H54 (cell line): Measurements from ENCODE around the gene ID1.
"Not testable (repeated sequence)": the region's sequence is repeated elsewhere in the genome, so short reads cannot be mapped to it uniquely, and the experiment has no call there.

ENCODE experiments used
- DNase-seq: peaks from one replicate; pipeline ENCODE4 v3.0.0; 2011; ENCODE audit warnings: low spot score, mixed read lengths; ENCODE audit not compliant: insufficient read length
- FAIRE-seq: peaks from 3 replicates; lab custom pipeline; 2011; peaks lifted over from hg19 to GRCh38; lab: Jason Lieb, UNC
- POLR2A ChIP-seq: IDR thresholded peaks from 2 replicates; pipeline ENCODE4 v1.6.1; 2011; ENCODE audit warnings: low read depth, mild to moderate bottlenecking, low read length

The ID1 gene

DNA sequence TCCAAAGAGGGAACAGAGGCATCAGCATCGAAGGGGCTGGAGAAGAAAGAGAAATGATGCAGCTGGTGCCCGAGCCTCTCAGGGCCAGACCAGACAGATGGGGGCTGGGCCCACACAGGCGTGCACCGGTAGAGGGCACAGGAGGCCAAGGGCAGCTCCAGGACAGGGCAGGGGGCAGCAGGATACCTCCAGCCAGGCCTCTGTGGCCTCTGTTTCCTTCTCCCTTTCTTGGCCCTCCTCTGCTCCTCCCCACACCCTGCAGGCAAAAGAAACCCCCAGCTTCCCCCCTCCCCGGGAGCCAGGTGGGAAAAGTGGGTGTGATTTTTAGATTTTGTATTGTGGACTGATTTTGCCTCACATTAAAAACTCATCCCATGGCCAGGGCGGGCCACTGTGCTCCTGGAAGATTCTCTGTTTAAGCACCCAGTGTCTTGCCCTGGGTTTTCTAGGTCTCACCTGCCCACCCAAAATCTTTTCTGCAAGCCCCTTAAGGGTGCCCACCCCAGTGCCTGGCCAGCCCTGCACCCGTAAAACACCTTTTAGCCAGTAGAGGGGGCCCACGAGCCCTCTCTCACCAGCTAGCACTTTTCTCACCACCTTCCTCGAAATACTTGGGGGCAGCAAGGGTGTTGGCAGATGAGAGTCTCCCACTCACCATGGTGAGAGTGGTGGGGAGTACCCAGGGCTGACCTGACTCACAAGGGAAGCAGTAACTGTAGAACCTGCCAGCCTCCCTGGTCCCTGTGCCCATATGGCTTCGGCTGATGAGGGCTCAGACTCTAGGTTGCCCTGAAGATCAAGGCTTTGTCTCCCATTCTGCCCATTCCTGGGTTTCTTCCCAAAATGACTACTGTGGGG is 35.7 kb upstream of the ID1 start:
- DNase-seq (no peak), FAIRE-seq (no peak)
- TF ChIP-seq POLR2A, result no peak

DNA sequence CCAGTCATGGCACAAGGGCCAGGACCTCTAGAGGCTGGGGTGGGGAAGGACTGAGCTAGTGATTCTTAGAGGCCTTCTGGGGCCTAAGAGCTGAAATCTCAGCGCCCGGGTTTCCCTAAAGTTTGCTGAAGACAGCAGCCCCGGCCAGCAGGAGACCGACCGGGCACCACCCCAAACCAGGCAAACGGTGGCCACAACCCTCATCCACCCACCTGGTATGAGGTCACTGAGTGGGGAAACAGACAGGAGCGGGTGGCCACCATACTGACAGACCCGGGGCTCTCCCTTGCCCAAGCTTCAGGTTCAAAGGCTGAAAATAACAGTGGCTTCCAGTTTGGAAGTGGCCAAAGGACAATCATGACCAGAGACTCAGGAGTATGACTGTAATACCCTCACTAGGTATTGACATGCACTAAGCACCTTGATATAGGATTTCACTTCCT is 35.0 kb upstream of the ID1 start:
- no peak for TF ChIP-seq POLR2A
- no peak for DNase-seq

DNA sequence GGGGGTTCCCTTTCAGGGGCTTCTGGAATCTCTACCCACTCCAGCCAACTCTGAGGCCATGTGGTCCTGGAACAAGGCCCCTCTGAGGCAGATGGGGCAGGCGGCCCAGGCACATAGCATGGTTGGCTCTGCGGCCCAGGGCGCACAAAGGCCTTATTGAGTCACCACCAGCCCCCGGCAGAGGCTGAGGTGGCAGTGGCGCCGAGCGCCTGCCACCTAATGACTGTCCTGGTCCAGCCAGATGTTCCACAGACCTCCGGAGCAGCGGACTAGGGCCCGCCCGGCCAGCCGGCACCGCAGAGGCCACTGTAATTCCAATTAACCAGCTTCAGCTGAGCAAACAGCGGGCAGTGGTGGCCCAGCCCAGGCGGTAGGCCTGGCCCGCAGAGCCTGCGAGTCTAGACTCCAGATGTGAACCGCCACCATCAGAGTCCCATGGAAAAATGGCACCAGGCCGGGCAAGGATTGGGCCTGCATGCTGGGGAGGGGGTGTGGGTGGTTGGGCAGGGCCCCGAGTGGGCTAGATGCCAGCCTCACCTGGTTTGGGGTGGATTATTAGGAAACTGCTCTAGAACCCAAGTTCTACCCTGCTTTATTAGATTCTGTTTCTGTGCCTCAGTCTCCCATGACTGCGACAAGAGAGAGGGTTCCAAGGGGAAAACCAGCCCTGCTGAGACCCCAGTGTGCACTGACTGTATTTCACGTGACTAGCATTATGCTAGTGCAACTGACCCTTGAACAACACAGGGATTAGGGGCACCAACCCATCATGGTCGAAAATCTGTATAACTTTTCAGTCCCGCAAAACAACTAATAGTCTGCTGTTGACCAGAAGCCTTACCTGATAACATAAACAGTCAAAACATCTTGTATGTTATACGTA is 34.1 kb upstream of the ID1 start:
- no peak for DNase-seq
- FAIRE-seq, result no peak
- TF ChIP-seq POLR2A, result no peak

More for the DNA sequence above, 35.0 kb upstream of the ID1 start:
- FAIRE-seq, result no peak

DNA sequence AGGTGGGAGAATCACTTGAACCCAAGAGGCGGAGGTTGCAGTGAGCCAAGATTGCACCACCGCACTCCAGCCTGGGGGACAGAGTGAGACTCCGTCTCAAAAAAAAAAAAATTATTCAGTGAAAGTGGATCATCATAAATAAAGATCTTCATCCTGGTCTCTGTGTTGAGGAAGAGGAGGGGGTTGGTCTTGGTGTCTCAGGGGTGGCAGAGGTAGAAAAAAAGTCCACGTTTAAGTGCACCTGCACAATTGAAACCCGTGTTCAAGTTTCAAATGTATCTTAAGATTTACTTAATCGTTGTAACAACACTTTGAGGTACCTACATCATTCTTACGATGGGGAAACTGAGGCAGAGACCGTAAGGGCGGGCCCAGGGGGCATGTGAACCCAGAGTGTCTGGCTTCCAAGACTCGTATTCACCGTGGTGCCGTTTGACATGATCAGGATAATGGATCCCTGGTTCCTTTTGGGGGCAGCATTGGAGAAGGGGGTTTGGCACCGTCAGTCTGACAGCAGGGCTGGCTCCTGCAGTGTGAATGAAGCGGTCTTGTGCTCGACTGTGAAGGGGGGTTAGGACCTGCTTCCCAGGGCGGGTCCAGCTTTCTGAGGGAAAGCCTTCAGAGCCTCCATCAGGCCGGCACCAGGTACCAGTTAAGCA is 32.9 kb upstream of the ID1 start:
- no peak for TF ChIP-seq POLR2A
- FAIRE-seq (no peak), DNase-seq (no peak)

DNA sequence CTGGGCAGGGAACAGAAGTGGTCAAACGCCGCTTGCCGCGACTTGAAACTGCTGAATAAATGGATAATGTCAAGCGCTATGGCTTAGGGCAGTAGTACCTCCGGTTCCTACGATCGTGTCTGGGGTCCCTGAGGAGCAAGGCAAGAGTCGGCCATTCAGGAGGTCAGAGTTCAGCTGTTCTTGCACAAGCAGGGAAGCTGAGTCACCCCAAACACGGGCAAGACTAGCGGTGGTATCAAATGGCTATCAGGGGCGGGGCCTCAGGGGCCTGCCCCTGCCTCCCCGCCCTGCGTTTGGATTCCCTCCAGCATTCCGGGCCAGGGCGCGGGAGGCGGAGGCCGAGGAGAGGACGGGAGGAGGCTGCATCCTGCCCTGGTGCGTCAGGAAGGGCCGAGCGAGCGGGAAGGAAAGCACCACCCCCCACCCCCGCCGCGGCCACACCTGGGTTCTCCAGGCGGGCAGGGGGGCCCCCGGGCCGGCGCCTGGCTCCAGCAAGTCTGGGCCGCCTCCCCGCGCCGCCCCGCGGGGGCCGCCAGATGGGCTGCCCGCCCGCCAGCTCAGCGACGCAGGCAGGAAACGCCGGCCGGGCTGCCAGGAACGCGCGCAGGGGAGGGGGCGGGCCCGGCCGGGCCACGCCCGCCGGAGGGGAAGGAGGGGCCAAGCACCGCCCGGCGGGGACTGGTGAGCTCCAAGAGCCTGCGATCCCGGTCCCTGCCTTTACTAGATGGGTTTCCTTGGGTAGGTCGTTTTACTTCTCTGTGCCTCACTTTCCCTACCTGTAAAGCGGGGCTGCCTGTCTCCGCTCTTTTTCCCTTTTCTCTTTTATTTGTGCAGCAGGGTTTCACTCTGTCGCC is 32.2 kb upstream of the ID1 start:
- FAIRE-seq (no peak), DNase-seq (peak; percentile 86)
- peak; percentile 70; the same call in 1 of the 2 replicates for TF ChIP-seq POLR2A

DNA sequence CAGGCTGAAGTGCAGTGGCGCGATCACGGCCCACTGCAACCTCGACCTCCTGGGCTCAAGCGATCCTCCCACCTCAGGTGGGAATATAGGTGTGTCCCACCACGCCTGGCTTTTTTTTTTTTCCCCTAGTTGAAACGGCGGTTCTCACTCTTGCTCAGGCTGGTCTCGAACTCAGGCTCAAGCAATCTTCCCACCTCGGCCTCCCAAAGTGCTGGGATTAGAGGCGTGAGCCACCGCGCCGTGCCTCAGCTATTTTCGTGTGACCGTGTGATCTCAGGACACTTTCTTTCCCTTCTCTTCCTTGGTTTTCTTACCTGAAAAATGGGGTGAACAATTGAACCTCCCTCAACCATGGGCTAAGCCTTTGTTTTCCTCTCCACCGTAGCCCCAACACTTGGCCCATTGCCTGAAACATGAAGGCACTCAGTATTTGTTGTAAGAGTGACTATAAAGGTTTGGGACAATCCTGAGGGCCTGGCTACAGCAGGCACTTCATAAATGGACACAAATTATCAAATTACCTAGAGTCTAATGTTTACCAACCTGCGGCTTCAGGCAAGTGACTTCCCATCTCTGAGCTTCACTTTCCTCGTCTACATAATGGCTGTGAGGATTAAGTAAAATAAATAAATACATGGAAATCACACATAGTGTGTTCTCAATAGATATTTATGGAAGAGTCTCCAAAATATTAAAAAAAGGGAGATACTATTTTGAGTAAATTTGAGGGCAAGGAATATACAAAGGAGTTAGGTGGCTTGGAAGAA is 31.4 kb upstream of the ID1 start:
- no peak for DNase-seq
- TF ChIP-seq POLR2A, result no peak

DNA sequence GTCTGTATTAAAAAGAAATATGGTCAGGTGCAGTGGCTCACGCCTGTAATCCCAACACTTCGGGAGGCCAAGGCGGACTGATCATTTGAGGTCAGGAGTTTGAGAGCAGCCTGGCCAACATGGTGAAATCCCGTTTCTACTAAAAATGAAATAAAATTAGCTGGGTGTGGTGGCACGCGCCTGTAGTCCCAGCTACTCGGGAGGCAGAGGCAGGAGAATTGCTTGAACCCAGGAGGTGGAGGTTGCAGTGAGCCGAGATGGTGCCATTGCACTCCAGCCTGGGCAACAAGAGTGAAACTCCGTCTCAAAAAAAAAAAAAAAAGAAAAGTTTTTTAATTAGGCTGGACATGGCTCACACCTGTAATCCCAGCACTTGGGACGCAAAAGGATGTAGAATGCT is 30.1 kb upstream of the ID1 start:
- not testable (repeated sequence) for FAIRE-seq, DNase-seq

More for the DNA sequence above, 31.4 kb upstream of the ID1 start:
- no peak for FAIRE-seq

DNA sequence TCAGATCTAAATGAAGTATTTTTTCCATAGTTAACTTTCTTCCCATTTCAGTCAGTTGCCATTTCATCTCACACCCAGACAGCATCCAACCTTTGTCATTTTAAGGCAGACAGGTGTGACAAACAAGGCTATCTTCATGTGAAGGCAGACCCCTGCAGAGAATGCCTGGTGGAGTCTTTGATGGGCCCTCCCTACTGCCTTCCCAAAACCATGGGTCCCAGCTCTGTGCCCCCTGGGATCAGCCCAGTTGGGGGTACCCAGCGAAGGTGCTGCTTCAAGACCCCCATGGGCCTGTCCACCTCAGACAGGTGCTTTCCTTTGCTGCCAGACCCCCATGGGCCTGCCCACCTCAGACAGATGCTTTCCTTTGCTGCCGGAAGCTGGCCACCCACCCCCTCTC is 28.3 kb upstream of the ID1 start:
- FAIRE-seq, result no peak
- no peak for DNase-seq
- no peak for TF ChIP-seq POLR2A

DNA sequence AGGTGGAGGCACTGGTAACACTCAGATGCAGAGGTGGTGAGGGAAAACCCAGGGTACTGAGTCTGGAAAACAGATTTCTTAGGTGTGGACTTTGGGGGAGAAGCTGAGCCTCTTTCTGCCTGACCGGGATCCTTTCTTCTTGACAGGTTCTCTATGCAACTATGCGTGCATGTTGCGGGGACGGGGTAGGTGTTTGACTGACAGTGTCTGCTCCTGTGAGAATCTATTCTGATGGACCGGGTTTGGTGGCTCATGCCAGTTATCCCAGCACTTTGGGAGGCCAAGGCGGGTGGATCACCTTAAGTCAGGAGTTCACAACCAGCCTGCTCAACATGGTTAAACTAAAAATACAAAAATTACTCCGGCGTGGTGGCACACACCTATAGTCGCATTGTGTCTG is 27.9 kb upstream of the ID1 start:
- DNase-seq, result no peak
- TF ChIP-seq POLR2A, result no peak
- FAIRE-seq, result no peak

DNA sequence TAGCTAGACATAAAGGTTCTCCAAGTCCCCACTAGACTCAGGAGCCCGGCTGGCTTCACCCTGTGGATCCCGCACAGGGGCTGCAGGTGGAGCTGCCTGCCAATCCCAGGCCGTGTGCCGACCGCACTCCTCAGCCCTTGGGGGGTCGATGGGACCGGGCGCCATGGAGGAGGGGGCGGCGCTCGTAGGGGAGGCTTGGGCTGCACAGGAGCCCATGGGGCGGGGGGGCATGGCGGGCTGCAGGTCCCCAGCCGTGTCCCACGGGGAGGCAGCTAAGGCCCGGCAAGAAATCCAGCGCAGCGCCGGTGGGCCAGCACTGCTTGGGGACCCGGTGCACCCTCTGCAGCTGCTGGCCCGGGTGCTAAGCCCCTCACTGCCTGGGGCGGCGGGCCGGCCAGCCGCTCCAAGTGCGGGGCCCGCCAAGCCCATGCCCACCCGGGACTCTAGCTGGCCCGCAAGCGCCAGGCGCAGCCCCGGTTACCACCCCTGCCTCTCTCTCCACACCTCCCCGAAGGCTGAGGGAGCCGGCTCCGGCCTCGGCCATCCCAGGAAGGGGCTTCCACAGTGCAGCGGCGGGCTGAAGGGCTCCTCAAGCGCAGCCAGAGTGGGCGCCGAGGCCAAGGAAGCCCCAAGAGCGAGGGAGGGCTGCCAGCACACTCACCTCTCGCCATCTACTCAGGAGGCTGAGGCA is 26.5 kb upstream of the ID1 start:
- TF ChIP-seq POLR2A, result no peak
- no peak for FAIRE-seq

DNA sequence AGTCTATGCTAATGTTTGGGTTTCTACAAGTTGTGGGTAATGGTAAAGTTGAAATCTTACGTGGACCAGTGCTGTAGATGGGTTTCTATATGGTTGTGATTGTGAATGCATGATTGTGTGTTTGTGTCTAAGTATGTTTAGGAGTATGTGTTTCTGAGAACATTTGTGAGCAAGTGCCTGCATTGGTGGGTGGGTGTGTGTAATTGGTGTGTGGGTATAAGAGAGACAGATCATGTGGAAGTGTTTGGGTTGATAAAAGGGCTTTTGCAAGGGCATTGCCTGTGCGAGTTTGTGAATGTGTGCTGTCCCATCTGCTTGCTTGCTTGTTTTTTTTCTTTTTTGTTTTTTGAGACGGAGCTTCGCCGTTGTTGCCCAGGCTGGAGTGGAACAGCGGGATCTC is 25.8 kb upstream of the ID1 start:
- no peak for DNase-seq
- TF ChIP-seq POLR2A, result no peak
- FAIRE-seq, result no peak

More for the DNA sequence above, 26.5 kb upstream of the ID1 start:
- no peak for DNase-seq

DNA sequence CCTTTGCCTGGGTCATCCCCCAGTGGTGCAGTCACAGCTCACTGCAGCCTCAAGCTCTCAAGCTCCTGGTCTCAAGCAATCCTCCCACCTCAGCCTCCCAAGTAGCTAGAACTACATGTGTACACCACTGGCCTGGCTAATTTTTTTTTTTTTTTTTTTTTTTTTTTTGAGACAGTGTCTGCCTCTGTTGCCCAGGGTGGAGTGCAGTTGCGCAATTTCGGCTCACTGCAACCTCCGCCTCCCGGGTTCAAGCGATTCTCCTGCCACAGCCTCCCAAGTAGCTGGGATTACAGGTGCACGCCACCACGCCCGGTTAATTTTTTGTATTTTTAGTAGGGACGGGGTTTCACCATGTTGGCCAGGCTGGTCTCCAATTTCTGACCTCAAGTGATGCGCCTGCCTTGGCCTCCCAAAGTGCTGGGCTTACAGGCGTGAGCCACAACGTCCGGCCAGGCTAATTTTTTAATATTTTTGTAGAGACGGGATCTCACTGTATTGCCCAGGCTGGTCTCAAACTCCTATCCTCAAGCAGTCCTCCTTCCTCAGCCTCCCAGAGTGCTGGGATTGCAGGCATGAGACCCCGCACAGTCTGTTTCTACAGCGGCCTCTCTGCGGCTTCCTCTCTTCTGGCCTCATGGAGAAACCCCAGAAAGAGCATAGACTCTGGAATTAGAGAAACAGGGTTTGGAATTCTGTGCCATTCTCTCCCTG is 25.0 kb upstream of the ID1 start:
- DNase-seq, FAIRE-seq: not testable (repeated sequence)
